HEK293T (cell line): Measurements from ENCODE around the gene ST6GALNAC4.

ENCODE experiments used
- BHLHE40 ChIP-seq: fragments of 450-650 bp; IDR thresholded peaks from 2 replicates; pipeline ENCODE4 v1.6.1; 2016; ENCODE audit warnings: mild to moderate bottlenecking, moderate library complexity, borderline replicate concordance
- ELF4 ChIP-seq: fragments of 450-650 bp; IDR thresholded peaks from 2 replicates; pipeline ENCODE4 v1.6.1; 2017; ENCODE audit warnings: antibody characterized with exemption
- FOXK2 ChIP-seq: fragments of 450-650 bp; IDR thresholded peaks from 2 replicates; pipeline ENCODE4 v1.6.1; 2016; ENCODE audit warnings: mild to moderate bottlenecking
- FOXM1 ChIP-seq: fragments of 450-650 bp; IDR thresholded peaks from 2 replicates; pipeline ENCODE4 v1.6.1; 2017; ENCODE audit warnings: mild to moderate bottlenecking, borderline replicate concordance
- L3MBTL2 ChIP-seq: fragments of 450-650 bp; conservative IDR thresholded peaks from 2 replicates; pipeline ENCODE4 v1.6.1; 2016; ENCODE audit warnings: mild to moderate bottlenecking
- NFRKB ChIP-seq: fragments of 450-650 bp; IDR thresholded peaks from 2 replicates; pipeline ENCODE4 v1.6.1; 2016; ENCODE audit warnings: mild to moderate bottlenecking, moderate library complexity
- PKNOX1 ChIP-seq: fragments of 450-650 bp; IDR thresholded peaks from 2 replicates; pipeline ENCODE4 v1.6.1; 2016
- SP1 ChIP-seq: fragments of 450-650 bp; IDR thresholded peaks from 2 replicates; pipeline ENCODE4 v1.6.1; 2017
- SUZ12 ChIP-seq: fragments of 450-650 bp; IDR thresholded peaks from 2 replicates; pipeline ENCODE4 v1.6.1; 2016; ENCODE audit warnings: mild to moderate bottlenecking
- TARDBP ChIP-seq: fragments of 450-650 bp; IDR thresholded peaks from 2 replicates; pipeline ENCODE4 v1.6.1; 2016
- ZNF384 ChIP-seq: fragments of 450-650 bp; IDR thresholded peaks from 2 replicates; pipeline ENCODE4 v1.6.1; 2016

DNA sequence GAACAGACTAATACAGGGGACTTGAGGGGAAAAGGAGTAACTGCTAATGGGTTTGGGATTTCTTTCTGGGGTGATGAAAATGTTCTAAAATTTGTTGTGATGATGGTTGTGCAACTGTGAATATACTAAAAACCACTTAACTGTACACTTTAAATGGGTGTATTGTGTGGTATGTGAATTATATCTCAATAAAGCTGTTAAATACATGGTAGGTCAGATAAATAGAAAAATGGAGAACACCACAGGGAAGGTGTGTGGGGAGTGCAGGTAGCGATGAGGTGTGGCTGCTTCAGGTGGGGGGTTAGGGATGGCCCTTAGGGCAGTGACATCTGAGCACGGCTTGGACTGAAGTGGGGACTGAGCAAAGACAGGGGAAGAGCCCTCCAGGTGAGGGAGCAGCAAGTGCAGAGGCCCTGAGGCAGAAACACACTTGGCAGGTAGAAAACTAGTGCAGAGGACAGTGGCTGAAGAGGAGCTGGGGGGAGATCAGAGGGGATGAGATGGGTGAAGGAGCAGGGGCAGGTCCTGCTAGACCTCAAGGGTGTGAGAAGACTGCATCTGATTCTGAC lies 43.1 kb upstream of the ST6GALNAC4 start:
- TF ChIP-seq ZNF384, result no peak
- TF ChIP-seq L3MBTL2, result no peak
- TF ChIP-seq ELF4, result no peak
- TF ChIP-seq SP1, result no peak
- TF ChIP-seq FOXK2, result no peak
- TF ChIP-seq PKNOX1, result no peak
- TF ChIP-seq NFRKB, result no peak
- TF ChIP-seq SUZ12, result no peak
- TF ChIP-seq TARDBP, result no peak
- no peak for TF ChIP-seq FOXM1
- TF ChIP-seq BHLHE40, result no peak
